ENCODE results near the gene ASB16. TPM values are rescaled to one million over a fixed set of nuclear protein-coding genes. Genes with fewer than 3 reads are reported as not detected.
"Not testable (repeated sequence)": the region's sequence is repeated elsewhere in the genome, so short reads cannot be mapped to it uniquely, and the experiment has no call there.

The ASB16 gene
- total RNA-seq, 1 donor: not detected

DNA sequence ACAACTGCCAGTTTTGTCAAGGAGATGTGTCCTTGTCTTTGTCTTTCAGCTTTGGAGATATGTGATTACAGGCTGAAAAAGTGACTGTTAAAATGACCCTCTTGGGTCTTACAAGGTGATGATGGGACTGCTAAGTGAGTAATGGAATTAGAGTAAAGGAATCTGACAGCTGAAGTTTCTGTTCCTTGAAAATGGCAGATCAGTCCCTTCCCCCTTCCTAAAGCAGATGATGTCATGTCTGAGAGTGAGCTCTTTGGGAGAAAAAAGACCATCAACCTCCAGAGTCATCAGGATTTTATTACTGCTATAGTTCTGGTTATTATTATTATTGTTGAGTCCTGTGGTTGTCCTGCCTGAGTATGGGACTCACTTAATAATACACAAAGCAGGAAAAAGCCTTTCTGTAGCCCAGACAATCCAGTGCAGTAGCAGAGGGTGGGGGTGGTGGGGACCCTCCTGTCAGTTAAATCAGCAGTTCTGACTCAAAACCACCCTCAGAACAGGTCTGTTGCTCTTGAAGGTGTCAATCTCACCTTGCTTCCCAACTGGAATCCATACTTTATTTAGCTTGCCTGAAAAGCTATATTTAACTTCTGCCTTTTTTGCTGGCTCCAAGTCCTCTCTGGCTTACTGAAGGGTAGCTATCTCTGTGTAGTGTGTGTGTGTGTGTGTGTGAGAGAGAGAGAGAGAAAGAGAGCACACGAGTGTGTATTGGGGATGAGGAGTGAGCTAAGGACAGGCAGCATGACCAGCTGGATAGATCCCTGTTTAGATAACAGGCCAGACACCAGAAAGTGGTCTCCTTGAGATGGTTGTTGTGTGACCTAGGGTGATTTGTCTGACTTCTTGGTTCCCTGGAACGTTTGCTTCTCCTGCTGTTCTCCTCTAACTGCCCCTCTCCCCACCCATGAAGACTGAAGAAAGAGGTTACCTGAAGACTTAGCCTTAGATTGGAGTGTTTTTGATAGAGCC, 23.8 kb upstream of the ASB16 start:
- Histone ChIP-seq H3K4me3 (ENCODE audit: insufficient read depth, low read length) (no peak overlapping the region), H2AFZ (ENCODE audit: low read length) (no peak overlapping the region), H3K79me2 (ENCODE audit: insufficient read depth, low read length) (peaks cover 34% of the 10 kb centered on the region), H3K27me3 (ENCODE audit: insufficient read depth, low read length) (no peaks in the 10 kb centered on the region), H3K4me1 (ENCODE audit: insufficient read depth, low read length) (peaks cover 4% of the 10 kb centered on the region), H4K20me1 (ENCODE audit: insufficient read depth, low read length) (no peaks in the 10 kb centered on the region), H3K4me2 (ENCODE audit: insufficient read depth, low read length) (no peak overlapping the region), H3K36me3 (ENCODE audit: insufficient read depth, low read length) (peaks cover 4% of the 10 kb centered on the region), H3K9me3 (ENCODE audit: low read depth, low read length) (no peaks in the 10 kb centered on the region), H3K27ac (ENCODE audit: low read depth, low read length) (no peak overlapping the region)
- TF ChIP-seq CTCF (IDR thresholded peaks at IDR 0.05; ENCODE audit: extremely low read depth, low read depth, low read length): no peak
- DNase-seq (ENCODE audit: insufficient read length, low spot score, missing footprints): no peak

- Histone ChIP-seq H2AFZ (ENCODE audit: low read length) (no peak overlapping the region), H3K4me3 (ENCODE audit: insufficient read depth, low read length) (no peak overlapping the region), H3K27ac (ENCODE audit: low read depth, low read length) (no peak overlapping the region), H3K79me2 (ENCODE audit: insufficient read depth, low read length) (peaks cover 32% of the 10 kb centered on the region), H3K36me3 (ENCODE audit: insufficient read depth, low read length) (peaks cover 4% of the 10 kb centered on the region), H3K9me3 (ENCODE audit: low read depth, low read length) (no peaks in the 10 kb centered on the region), H3K27me3 (ENCODE audit: insufficient read depth, low read length) (no peaks in the 10 kb centered on the region), H3K4me2 (ENCODE audit: insufficient read depth, low read length) (no peak overlapping the region), H3K4me1 (ENCODE audit: insufficient read depth, low read length) (no peaks in the 10 kb centered on the region), H4K20me1 (ENCODE audit: insufficient read depth, low read length) (no peaks in the 10 kb centered on the region)
- TF ChIP-seq CTCF (IDR thresholded peaks at IDR 0.05; ENCODE audit: extremely low read depth, low read depth, low read length): no peak
- DNase-seq (ENCODE audit: insufficient read length, low spot score, missing footprints): no peak
These were observed 22.7 kb upstream of the ASB16 start for GRCh38 chr17:44147812-44148211.

DNA sequence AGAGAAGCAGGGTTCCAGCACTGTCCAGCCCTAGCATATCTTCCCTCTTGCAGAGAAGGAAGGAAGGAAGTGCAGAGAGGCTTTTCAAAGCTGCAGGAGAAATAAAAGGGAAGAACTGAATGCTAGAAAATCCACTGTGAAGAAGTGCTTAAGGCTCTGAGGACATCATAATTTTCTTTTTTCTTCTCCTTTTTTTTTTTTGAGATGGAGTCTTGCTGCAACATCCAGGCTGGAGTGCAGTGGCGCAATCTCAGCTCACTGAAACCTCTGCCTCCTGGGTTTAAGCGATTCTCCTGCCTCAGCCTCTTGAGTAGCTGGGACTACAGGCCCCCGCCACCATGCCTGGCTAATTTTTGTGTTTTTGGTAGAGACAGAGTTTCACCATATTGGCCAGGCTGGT, 21.4 kb upstream of the ASB16 start:
- DNase-seq (ENCODE audit: insufficient read length, low spot score, missing footprints); H3K36me3 ChIP-seq (ENCODE audit: insufficient read depth, low read length); H2AFZ ChIP-seq (ENCODE audit: low read length); H4K20me1 ChIP-seq (ENCODE audit: insufficient read depth, low read length); H3K9me3 ChIP-seq (ENCODE audit: low read depth, low read length); H3K4me1 ChIP-seq (ENCODE audit: insufficient read depth, low read length); H3K27ac ChIP-seq (ENCODE audit: low read depth, low read length); H3K27me3 ChIP-seq (ENCODE audit: insufficient read depth, low read length); H3K4me2 ChIP-seq (ENCODE audit: insufficient read depth, low read length); H3K4me3 ChIP-seq (ENCODE audit: insufficient read depth, low read length): not testable (repeated sequence)
- peaks cover 30% of the 10 kb centered on the region for H3K79me2 ChIP-seq (ENCODE audit: insufficient read depth, low read length)

- Histone ChIP-seq H2AFZ (ENCODE audit: low read length) (no peak overlapping the region), H3K27ac (ENCODE audit: low read depth, low read length) (no peak overlapping the region), H3K4me2 (ENCODE audit: insufficient read depth, low read length) (no peak overlapping the region), H3K4me3 (ENCODE audit: insufficient read depth, low read length) (no peak overlapping the region), H3K79me2 (ENCODE audit: insufficient read depth, low read length) (peaks cover 30% of the 10 kb centered on the region), H4K20me1 (ENCODE audit: insufficient read depth, low read length) (no peaks in the 10 kb centered on the region), H3K4me1 (ENCODE audit: insufficient read depth, low read length) (no peaks in the 10 kb centered on the region), H3K27me3 (ENCODE audit: insufficient read depth, low read length) (no peaks in the 10 kb centered on the region), H3K36me3 (ENCODE audit: insufficient read depth, low read length) (peaks cover 4% of the 10 kb centered on the region), H3K9me3 (ENCODE audit: low read depth, low read length) (no peaks in the 10 kb centered on the region)
- no peak for TF ChIP-seq CTCF (IDR thresholded peaks at IDR 0.05; ENCODE audit: extremely low read depth, low read depth, low read length)
- no peak for DNase-seq (ENCODE audit: insufficient read length, low spot score, missing footprints)
These were observed 20.7 kb upstream of the ASB16 start for GRCh38 chr17:44149750-44150329.

Measured in osteoblast (primary cell).